PC-9 (cell line): ENCODE data around the gene ITLN1.
"Not testable (repeated sequence)": the region's sequence is repeated elsewhere in the genome, so short reads cannot be mapped to it uniquely, and the experiment has no call there.

Experiments used
- CTCF ChIP-seq: fragments of 200-600 bp; sonication (generic); conservative IDR thresholded peaks from 2 replicates; pipeline ENCODE4 v1.6.1; 2017; ENCODE audit warnings: mixed run types, antibody characterized with exemption, mild to moderate bottlenecking, moderate library complexity
- EZH2 ChIP-seq: fragments of 200-600 bp; sonication (generic); IDR thresholded peaks from 2 replicates; pipeline ENCODE4 v1.8.0; 2017; ENCODE audit warnings: antibody characterized with exemption, low read depth

DNA sequence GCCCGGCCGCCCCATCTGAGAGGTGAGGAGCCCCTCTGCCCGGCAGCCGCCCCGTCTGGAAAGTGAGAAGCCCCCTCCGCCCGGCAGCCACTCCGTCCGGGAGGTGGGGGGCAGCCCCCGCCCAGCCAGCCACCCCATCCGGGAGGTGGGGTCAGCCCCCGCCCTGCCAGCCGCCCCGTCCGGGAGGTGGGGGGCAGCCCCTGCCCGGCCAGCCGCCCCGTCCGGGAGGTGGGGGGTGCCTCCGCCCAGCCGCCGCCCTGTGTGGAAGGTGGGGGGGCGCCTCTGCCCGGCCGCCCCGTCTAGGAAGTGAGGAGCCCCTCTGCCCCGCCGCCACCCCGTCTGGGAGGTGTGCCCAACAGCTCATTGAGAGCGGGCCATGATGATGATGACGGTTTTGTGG, 48.3 kb upstream of the ITLN1 start:
- not testable (repeated sequence) for TF ChIP-seq CTCF, EZH2
